DOHH2 (cell line): ENCODE results near the gene GFY.

Experiments used
- EZH2phosphoT487 ChIP-seq: fragments of 200-600 bp; sonication (generic); IDR thresholded peaks from 2 replicates; pipeline ENCODE4 v1.6.1; 2017; ENCODE audit warnings: borderline replicate concordance, mild to moderate bottlenecking, antibody characterized with exemption, low read length, moderate library complexity, mixed read lengths
- TF ChIP-seq, protein P1 (sequence below): fragments of 200-600 bp; sonication (generic); IDR thresholded peaks from one replicate; pipeline ENCODE4 v1.5.1; 2014; ENCODE audit warnings: antibody characterized with exemption, mild to moderate bottlenecking, low read depth, low read length; ENCODE audit not compliant: poor library complexity, severe bottlenecking

DNA sequence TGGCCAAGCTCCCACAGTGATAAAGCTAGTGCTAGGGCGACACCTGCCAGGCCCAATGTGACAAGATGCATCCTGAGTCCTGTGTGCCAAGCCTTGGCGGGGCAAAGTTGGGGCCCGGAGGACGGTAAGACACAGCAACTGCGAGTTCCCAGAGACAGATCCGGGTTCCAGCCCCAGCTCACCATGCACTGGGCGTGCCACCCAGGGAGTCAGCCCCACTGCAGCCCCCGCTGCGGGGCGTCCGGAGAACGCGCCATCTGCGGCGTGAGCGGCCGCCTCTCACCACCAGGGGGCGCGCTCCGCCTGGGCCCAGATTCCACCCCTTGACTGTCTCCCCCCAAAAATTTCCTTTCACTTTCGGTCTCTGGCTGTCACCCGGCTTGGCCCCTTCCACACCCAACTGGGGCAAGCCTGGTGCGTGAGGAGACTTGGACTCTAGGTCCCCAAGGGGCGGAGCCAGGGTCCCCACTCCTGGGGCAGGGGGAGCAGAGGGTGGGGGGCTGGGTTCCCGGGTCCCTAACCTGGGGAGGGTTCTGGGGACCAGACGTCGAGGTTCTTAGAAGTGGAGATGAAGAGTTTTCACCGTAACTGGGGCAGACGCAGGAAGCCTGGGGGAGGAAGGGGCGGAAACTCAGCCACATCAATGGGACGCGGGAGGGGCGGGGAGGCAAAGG, 48.8 kb downstream of the GFY start, which contains the start of gene FLT3LG:
- TF ChIP-seq EZH2phosphoT487: no peak
- TF ChIP-seq, protein P1, sequence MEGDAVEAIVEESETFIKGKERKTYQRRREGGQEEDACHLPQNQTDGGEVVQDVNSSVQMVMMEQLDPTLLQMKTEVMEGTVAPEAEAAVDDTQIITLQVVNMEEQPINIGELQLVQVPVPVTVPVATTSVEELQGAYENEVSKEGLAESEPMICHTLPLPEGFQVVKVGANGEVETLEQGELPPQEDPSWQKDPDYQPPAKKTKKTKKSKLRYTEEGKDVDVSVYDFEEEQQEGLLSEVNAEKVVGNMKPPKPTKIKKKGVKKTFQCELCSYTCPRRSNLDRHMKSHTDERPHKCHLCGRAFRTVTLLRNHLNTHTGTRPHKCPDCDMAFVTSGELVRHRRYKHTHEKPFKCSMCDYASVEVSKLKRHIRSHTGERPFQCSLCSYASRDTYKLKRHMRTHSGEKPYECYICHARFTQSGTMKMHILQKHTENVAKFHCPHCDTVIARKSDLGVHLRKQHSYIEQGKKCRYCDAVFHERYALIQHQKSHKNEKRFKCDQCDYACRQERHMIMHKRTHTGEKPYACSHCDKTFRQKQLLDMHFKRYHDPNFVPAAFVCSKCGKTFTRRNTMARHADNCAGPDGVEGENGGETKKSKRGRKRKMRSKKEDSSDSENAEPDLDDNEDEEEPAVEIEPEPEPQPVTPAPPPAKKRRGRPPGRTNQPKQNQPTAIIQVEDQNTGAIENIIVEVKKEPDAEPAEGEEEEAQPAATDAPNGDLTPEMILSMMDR: peak; percentile 99
